Osteoblast (primary cell): ENCODE measurements around the gene MERTK. TPM values are rescaled to one million over a fixed set of nuclear protein-coding genes. Genes with fewer than 3 reads are reported as not detected.
"Not testable (repeated sequence)": the region's sequence is repeated elsewhere in the genome, so short reads cannot be mapped to it uniquely, and the experiment has no call there.

Experiments used
- DNase-seq: peaks from one replicate; pipeline ENCODE4 v3.0.0; 2011; ENCODE audit warnings: low spot score, mixed read lengths; ENCODE audit not compliant: insufficient read length; ENCODE audit errors: missing footprints
- H2AFZ ChIP-seq: 2 replicates; pipeline ENCODE4 v1.6.0; 2011; ENCODE audit warnings: mild to moderate bottlenecking, low read length
- H3K27ac ChIP-seq: 2 replicates; pipeline ENCODE4 v1.5.1; 2011; ENCODE audit warnings: mild to moderate bottlenecking, low read depth, low read length, moderate library complexity
- H3K27me3 ChIP-seq: 2 replicates; pipeline ENCODE4 v1.6.0; 2012; ENCODE audit warnings: mild to moderate bottlenecking, control low read depth, inconsistent platforms, low read length, moderate library complexity; ENCODE audit not compliant: insufficient read depth
- H3K36me3 ChIP-seq: 2 replicates; pipeline ENCODE4 v1.5.1; 2011; ENCODE audit warnings: mild to moderate bottlenecking, low read length, control low read depth, moderate library complexity; ENCODE audit not compliant: insufficient read depth
- H3K4me1 ChIP-seq: 2 replicates; pipeline ENCODE4 v1.5.1; 2011; ENCODE audit warnings: mild to moderate bottlenecking, low read length, control low read depth, moderate library complexity; ENCODE audit not compliant: insufficient read depth
- H3K4me2 ChIP-seq: 2 replicates; pipeline ENCODE4 v1.6.0; 2011; ENCODE audit warnings: mild to moderate bottlenecking, low read length; ENCODE audit not compliant: insufficient read depth
- H3K4me3 ChIP-seq: fragments of 200-600 bp; sonication (generic); 3 replicates; pipeline ENCODE4 v1.5.1; 2012; ENCODE audit warnings: mild to moderate bottlenecking, low read length, inconsistent platforms; ENCODE audit not compliant: insufficient read depth
- H3K79me2 ChIP-seq: 2 replicates; pipeline ENCODE4 v1.6.0; 2012; ENCODE audit warnings: mild to moderate bottlenecking, low read length, control low read depth, inconsistent platforms; ENCODE audit not compliant: insufficient read depth
- H3K9me3 ChIP-seq: 2 replicates; pipeline ENCODE4 v1.5.1; 2011; ENCODE audit warnings: low read depth, low read length, control low read depth
- H4K20me1 ChIP-seq: 2 replicates; pipeline ENCODE4 v1.6.0; 2012; ENCODE audit warnings: mild to moderate bottlenecking, low read length, control low read depth; ENCODE audit not compliant: insufficient read depth
- CTCF ChIP-seq: IDR thresholded peaks from 2 replicates; pipeline ENCODE4 v1.5.1; 2011; ENCODE audit warnings: mild to moderate bottlenecking, low read depth, low read length, moderate library complexity; ENCODE audit errors: extremely low read depth
- total RNA-seq: library from RNA; depleted of rRNA; stranded (reverse); fragments of >200 nt; gene quantifications from 2 replicates; pipeline ENCODE4 v1.2.3, GENCODE V29; 2012

MERTK gene
- total RNA-seq, 1 donor, result 0.72 TPM

- Histone ChIP-seq H3K27ac (no peak overlapping the region), H2AFZ (no peak overlapping the region), H3K36me3 (no peaks in the 10 kb centered on the region), H3K4me3 (no peak overlapping the region), H4K20me1 (no peaks in the 10 kb centered on the region), H3K9me3 (no peaks in the 10 kb centered on the region), H3K79me2 (no peaks in the 10 kb centered on the region), H3K27me3 (peaks cover 44% of the 10 kb centered on the region), H3K4me2 (no peak overlapping the region), H3K4me1 (peaks cover 4% of the 10 kb centered on the region)
- no peak for DNase-seq
- TF ChIP-seq CTCF, result no peak
These were observed 5.6 kb downstream of the MERTK start for GRCh38 chr2:111903930-111904439.

- Histone ChIP-seq H3K27me3 (peaks cover 35% of the 10 kb centered on the region), H3K79me2 (no peaks in the 10 kb centered on the region), H3K4me2 (no peak overlapping the region), H3K4me3 (no peak overlapping the region), H2AFZ (no peak overlapping the region), H3K9me3 (no peaks in the 10 kb centered on the region), H3K4me1 (no peaks in the 10 kb centered on the region), H3K36me3 (no peaks in the 10 kb centered on the region), H3K27ac (no peak overlapping the region), H4K20me1 (no peaks in the 10 kb centered on the region)
- TF ChIP-seq CTCF, result no peak
- no peak for DNase-seq
These were observed 6.5 kb downstream of the MERTK start for GRCh38 chr2:111904726-111905474.

GRCh38 chr2:111905475-111905869, 7.1 kb downstream of the MERTK start:
- H4K20me1 ChIP-seq, DNase-seq, H3K27ac ChIP-seq, H3K9me3 ChIP-seq, H3K36me3 ChIP-seq, H3K79me2 ChIP-seq, H3K4me1 ChIP-seq, H2AFZ ChIP-seq, H3K4me2 ChIP-seq, H3K4me3 ChIP-seq: not testable (repeated sequence)
- H3K27me3 ChIP-seq, result peaks cover 29% of the 10 kb centered on the region

- Histone ChIP-seq H3K4me2 (no peak overlapping the region), H3K79me2 (no peaks in the 10 kb centered on the region), H2AFZ (no peak overlapping the region), H3K4me3 (no peak overlapping the region), H4K20me1 (no peaks in the 10 kb centered on the region), H3K27me3 (peaks cover 22% of the 10 kb centered on the region), H3K4me1 (no peaks in the 10 kb centered on the region), H3K9me3 (no peaks in the 10 kb centered on the region), H3K27ac (no peak overlapping the region), H3K36me3 (no peaks in the 10 kb centered on the region)
- no peak for DNase-seq
- TF ChIP-seq CTCF, result no peak
These were observed 7.8 kb downstream of the MERTK start for GRCh38 chr2:111905990-111906735.
